ENCODE measurements around the gene TFIP11. TPM values are rescaled to one million over a fixed set of nuclear protein-coding genes. Genes with fewer than 3 reads are reported as not detected.

TFIP11 gene
- total and polyA plus RNA-seq, 9 of the 15 experiments (the other 6 are each of a cell fraction or from before 2014, with no cell fraction given): 11.5 to 38.1 (median 25.2) TPM

- no peak for TF ChIP-seq HCFC1 (IDR thresholded peaks at IDR 0.05; ENCODE audit: low read depth, low read length)
- TF ChIP-seq SUPT5H (IDR thresholded peaks at IDR 0.05): no peak
- TF ChIP-seq ZNF232 (CRISPR knock-in tag; IDR thresholded peaks at IDR 0.05): no peak
- TF ChIP-seq HMG20A (CRISPR knock-in tag; conservative IDR thresholded peaks at IDR 0.05): no peak
- no peak for TF ChIP-seq RBFOX2 (IDR thresholded peaks at IDR 0.05; ENCODE audit: low read depth, low read length)
- no peak for TF ChIP-seq ZNF668 (CRISPR knock-in tag; IDR thresholded peaks at IDR 0.05)
- TF ChIP-seq HLTF (IDR thresholded peaks at IDR 0.05): no peak
Observed at GRCh38 chr22:26556904-26557303, 44.6 kb upstream of the TFIP11 start (continued).

DNA sequence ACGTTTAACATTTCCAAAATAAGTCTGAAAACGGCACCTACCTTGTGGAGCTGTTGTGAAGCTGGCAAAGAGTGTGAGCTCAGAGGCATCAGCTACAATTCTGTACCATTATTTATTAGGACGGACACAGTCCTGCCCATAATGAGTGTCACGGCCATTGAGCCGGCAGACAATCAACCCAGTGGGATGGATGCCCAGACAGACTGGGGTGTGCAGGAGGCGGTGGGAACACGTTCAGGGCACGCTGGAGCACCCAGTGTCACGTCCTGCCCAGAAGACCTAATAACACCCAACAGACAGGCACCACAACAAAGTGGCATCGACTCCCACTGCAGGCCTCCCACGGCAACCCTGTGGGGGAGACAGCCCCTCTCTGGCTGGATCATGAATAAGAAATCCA is 43.2 kb upstream of the TFIP11 start:
- DNase-seq (ENCODE audit: extremely low read depth in 1 of 4, low spot score in 3 of 4) (no peak), ATAC-seq (no peak), FAIRE-seq (no peak)
- intact Hi-C loops (cut with micrococcal nuclease): no loop called here
- no TSS peak for BruUV-seq (replicated peaks)
- Histone ChIP-seq H3K27me3 (ENCODE audit: control insufficient read depth in 2 of 2, insufficient read depth in 2 of 2, low read length in 2 of 2) (no peaks in the 10 kb centered on the region), H3K4me1 (replicated peaks in 1 of 2; ENCODE audit: control insufficient read depth in 2 of 2, insufficient read depth in 2 of 2, low read length in 2 of 2) (peaks cover 0 to 7% of the 10 kb centered on the region in 2 experiments; a peak in 3 of 5 replicates), H3K36me3 (ENCODE audit: control insufficient read depth, insufficient read depth, low read length) (peaks cover 58% of the 10 kb centered on the region), H4K20me1 (replicated peaks; ENCODE audit: control insufficient read depth, insufficient read depth, low read length) (peaks cover 30% of the 10 kb centered on the region), H3K4me3 (no peak overlapping the region), H3K9me3 (replicated peaks; ENCODE audit: control insufficient read depth, insufficient read depth, low read depth, low read length) (no peaks in the 10 kb centered on the region), H3K79me2 (ENCODE audit: control insufficient read depth, insufficient read depth, low read length) (peaks cover 95% of the 10 kb centered on the region), H2AFZ (ENCODE audit: low read depth, low read length) (no peak overlapping the region), H3K4me2 (ENCODE audit: insufficient read depth, low read length) (no peak overlapping the region), H3K27ac (ENCODE audit: extremely low read depth, low read depth, low read length) (no peak overlapping the region; the same call in 2 of the 3 replicates), H3K9ac (ENCODE audit: insufficient read depth in 1 of 2, low read depth in 2 of 2, low read length in 2 of 2) (no peak overlapping the region), H3K9me1 (ENCODE audit: control insufficient read depth, insufficient read depth, low read length) (peaks cover 9% of the 10 kb centered on the region)
- in situ Hi-C loops (cut with MboI): no loop called here
- ChIA-PET POLR2A (interaction anchor here (0.8 kb wide), 1 partner anchor 14 kb away, joined by 3 read pairs; no protein-coding TSS in a partner anchor), CTCF (ENCODE audit: low intra/inter-chr PET ratio) (no interaction called here)
- TF ChIP-seq SUPT5H (IDR thresholded peaks at IDR 0.05): no peak
- no peak for TF ChIP-seq MYC (IDR thresholded peaks at IDR 0.05; ENCODE audit: low read depth, low read length)
- TF ChIP-seq MYC (CRISPR knock-in tag; IDR thresholded peaks at IDR 0.05; ENCODE audit: borderline replicate concordance, low read depth): no peak
- no peak for TF ChIP-seq ZNF655 (CRISPR knock-in tag; IDR thresholded peaks at IDR 0.05)
- no peak for TF ChIP-seq ZSCAN29 (IDR thresholded peaks at IDR 0.05)
- no peak for TF ChIP-seq ARID1B (IDR thresholded peaks at IDR 0.05)
- no peak for TF ChIP-seq ERF (CRISPR knock-in tag; IDR thresholded peaks at IDR 0.05)
- TF ChIP-seq PHF8 (IDR thresholded peaks at IDR 0.05; ENCODE audit: borderline replicate concordance, low read length): no peak
- TF ChIP-seq RNF219 (CRISPR knock-in tag; IDR thresholded peaks at IDR 0.05): no peak
- no peak for TF ChIP-seq MXI1 (IDR thresholded peaks at IDR 0.05; ENCODE audit: low read depth, low read length)
- no peak for TF ChIP-seq TAL1 (IDR thresholded peaks at IDR 0.05)
- no peak for TF ChIP-seq E2F5 (CRISPR knock-in tag; IDR thresholded peaks at IDR 0.05)
- TF ChIP-seq RBM34 (IDR thresholded peaks at IDR 0.05; ENCODE audit: borderline replicate concordance, insufficient read depth, low read length): no peak
- WGBS (ENCODE audit: insufficient coverage, low coverage, missing lambda C conversion rate): 87% methylated on average over 10 of the region's 11 CpGs
